ENCODE measurements around the gene C2orf72. TPM values are rescaled to one million over a fixed set of nuclear protein-coding genes. Genes with fewer than 3 reads are reported as not detected.

The C2orf72 gene
- total and polyA plus RNA-seq, 9 donors: 0.44 to 2.1 (median 0.62) TPM

DNA sequence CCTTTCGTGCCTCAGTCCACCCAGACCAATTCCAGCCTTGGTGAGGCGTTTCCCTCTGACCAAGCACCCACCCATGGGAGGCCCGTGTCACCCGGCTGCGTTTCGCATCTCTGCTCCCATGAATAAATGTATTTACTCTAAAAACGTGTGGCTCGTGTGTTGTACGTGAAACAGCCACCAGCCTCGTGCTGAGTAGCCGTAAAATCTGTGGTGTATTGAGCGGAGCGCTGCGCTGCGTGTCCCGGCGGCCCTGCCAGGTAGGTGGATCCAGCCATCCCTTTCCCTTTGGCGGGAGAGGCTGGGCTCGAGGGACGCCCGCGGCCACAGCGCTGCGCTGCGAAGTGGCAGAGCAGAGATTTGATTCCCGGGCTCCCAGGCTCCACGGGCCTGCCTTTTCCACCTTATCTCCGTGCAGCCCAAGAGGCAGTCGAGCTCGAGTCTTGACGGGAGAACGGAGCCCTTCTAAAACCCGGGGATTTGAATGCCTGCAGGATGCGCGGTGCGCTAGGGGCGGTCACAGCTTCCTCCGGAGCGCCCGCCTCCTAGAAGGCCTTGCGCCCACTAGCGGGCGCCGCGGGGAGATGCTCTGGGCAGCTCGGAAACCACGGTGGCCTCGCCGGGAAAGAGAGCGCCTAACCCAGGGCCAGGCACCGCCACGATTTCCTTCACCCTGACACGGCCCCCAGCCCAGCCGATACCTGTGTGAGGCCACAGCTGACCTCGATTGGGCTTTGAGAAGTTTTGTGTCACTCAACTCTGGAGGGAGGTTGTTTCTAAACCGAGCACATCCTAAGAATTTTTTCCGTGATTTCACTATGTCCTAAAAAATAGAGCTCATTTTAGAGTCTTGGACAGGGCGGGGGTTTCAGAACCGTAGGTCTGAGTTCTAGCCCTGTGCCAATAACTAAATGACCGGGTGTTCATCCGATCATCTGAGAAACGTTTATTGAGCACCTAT, 15.4 kb downstream of the C2orf72 start:
- DNase-seq: peak; percentile 89
- Histone ChIP-seq H3K4me3 (ENCODE audit: low read length) (peak overlapping the region; percentile 56), H3K9me3 (replicated peaks; ENCODE audit: control insufficient read depth, low read depth, low read length) (no peaks in the 10 kb centered on the region), H3K27ac (ENCODE audit: low read length) (peak overlapping the region; percentile 29), H3K4me1 (ENCODE audit: control insufficient read depth, insufficient read depth, low read length) (peaks cover 18% of the 10 kb centered on the region), H3K27me3 (ENCODE audit: control insufficient read depth, insufficient read depth, low read length) (peaks cover 17% of the 10 kb centered on the region), H3K36me3 (ENCODE audit: control insufficient read depth, insufficient read depth, low read length) (no peaks in the 10 kb centered on the region)
- WGBS (ENCODE audit: insufficient coverage): 4% methylated on average over 50 of the region's 62 CpGs

GRCh38 chr2:231053846-231054245, 16.5 kb downstream of the C2orf72 start:
- no peak overlapping the region for H3K27ac ChIP-seq (ENCODE audit: low read length)
- peaks cover 14% of the 10 kb centered on the region for H3K27me3 ChIP-seq (ENCODE audit: control insufficient read depth, insufficient read depth, low read length)
- H3K36me3 ChIP-seq (ENCODE audit: control insufficient read depth, insufficient read depth, low read length): no peaks in the 10 kb centered on the region
- 73% methylated on average over 6 of the region's 6 CpGs for WGBS (ENCODE audit: insufficient coverage)
- no peaks in the 10 kb centered on the region for H3K9me3 ChIP-seq (replicated peaks; ENCODE audit: control insufficient read depth, low read depth, low read length)
- H3K4me1 ChIP-seq (ENCODE audit: control insufficient read depth, insufficient read depth, low read length): peaks cover 25% of the 10 kb centered on the region
- no peak for DNase-seq
- no peak overlapping the region for H3K4me3 ChIP-seq (ENCODE audit: low read length)

GRCh38 chr2:231056453-231057416, 19.4 kb downstream of the C2orf72 start, which contains the start of gene PSMD1:
TSS of gene PSMD1 (plus strand) at chr2:231056867. CDS start at chr2:231057026, 159 bp downstream.
- peak within 1 kb of the TSS; percentile 99 for H3K4me3 ChIP-seq (ENCODE audit: low read length)
- WGBS (ENCODE audit: insufficient coverage): under 1% methylated on average over 59 of the region's 73 CpGs
- peak within 1 kb of the TSS; percentile 81 for H3K27ac ChIP-seq (ENCODE audit: low read length)
- peaks cover 4% of the 10 kb centered on the region for H3K36me3 ChIP-seq (ENCODE audit: control insufficient read depth, insufficient read depth, low read length)
- peaks cover 25% of the 10 kb centered on the region for H3K4me1 ChIP-seq (ENCODE audit: control insufficient read depth, insufficient read depth, low read length)
- peak; percentile 97 for DNase-seq
- peaks cover 3% of the 10 kb centered on the region for H3K27me3 ChIP-seq (ENCODE audit: control insufficient read depth, insufficient read depth, low read length)
- no peaks in the 10 kb centered on the region for H3K9me3 ChIP-seq (replicated peaks; ENCODE audit: control insufficient read depth, low read depth, low read length)

DNA sequence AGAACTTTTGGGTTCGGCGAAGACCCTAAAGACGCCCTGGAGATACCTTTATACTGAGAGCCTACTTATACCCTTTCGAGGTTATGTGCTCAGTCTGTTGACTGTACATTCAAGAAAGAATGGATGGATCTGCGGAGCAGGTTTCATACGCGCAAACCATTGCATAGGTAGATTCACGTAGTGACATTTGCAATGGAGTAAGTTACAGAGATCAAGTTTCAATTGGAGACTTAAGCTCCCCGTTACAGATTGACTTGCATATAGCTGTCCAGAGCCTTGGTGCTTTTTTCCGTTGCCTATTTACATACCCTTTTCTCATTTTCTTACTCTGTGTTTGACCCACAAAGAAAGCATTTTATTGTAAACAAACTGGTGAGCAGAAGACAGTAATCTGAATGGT, 20.3 kb downstream of the C2orf72 start:
- Histone ChIP-seq H3K27ac (ENCODE audit: low read length) (peak overlapping the region; percentile 81), H3K4me1 (ENCODE audit: control insufficient read depth, insufficient read depth, low read length) (peaks cover 19% of the 10 kb centered on the region), H3K4me3 (ENCODE audit: low read length) (peak overlapping the region; percentile 99), H3K27me3 (ENCODE audit: control insufficient read depth, insufficient read depth, low read length) (no peaks in the 10 kb centered on the region), H3K36me3 (ENCODE audit: control insufficient read depth, insufficient read depth, low read length) (peaks cover 7% of the 10 kb centered on the region), H3K9me3 (replicated peaks; ENCODE audit: control insufficient read depth, low read depth, low read length) (no peaks in the 10 kb centered on the region)
- no CpG with 5 or more reads among the region's 10 CpGs for WGBS (ENCODE audit: insufficient coverage)
- DNase-seq: no peak

DNA sequence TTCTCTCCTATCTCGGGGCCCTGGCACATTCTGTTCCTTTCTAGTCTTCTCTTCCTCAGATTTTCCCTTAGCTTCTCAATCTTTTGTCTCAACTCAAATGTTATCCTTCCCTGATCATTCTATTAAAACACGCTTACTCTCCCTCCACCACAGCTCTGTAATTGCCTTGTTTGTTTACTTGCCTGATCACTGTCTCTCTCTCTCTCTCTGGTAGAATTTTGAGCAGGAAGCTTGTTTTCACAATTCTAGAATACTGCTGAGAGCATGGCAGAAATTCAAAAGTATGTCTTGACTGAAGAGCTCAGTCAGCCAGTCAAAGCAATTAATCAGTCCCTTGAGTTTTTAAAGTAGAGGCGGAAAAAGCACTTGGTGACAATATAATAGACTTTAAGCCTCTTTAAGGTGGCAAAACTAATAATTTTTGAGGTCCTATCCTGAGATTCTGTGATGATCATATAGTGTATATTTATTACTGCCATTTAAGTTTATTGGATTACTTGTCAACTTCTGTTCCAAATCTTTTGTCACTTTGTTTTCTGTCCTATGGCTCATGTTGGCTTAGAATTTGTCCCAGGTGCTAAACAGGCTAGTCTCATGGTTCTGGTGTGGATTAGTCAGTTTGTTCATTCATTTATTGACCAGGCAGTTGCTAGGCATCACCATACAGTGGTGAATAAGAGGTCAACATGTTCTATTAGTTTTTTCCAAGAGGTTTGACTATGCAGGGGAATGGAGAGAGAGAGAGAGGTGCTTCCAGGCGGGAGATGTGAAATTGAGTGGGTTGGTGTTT, 21.6 kb downstream of the C2orf72 start:
- H3K9me3 ChIP-seq (replicated peaks; ENCODE audit: control insufficient read depth, low read depth, low read length): no peaks in the 10 kb centered on the region
- no peak overlapping the region for H3K27ac ChIP-seq (ENCODE audit: low read length)
- H3K36me3 ChIP-seq (ENCODE audit: control insufficient read depth, insufficient read depth, low read length): peaks cover 17% of the 10 kb centered on the region
- no peak overlapping the region for H3K4me3 ChIP-seq (ENCODE audit: low read length)
- WGBS (ENCODE audit: insufficient coverage): 92% methylated on average over 2 of the region's 4 CpGs
- no peaks in the 10 kb centered on the region for H3K27me3 ChIP-seq (ENCODE audit: control insufficient read depth, insufficient read depth, low read length)
- DNase-seq: no peak
- H3K4me1 ChIP-seq (ENCODE audit: control insufficient read depth, insufficient read depth, low read length): peaks cover 15% of the 10 kb centered on the region

- Histone ChIP-seq H3K4me1 (ENCODE audit: control insufficient read depth, insufficient read depth, low read length) (peaks cover 12% of the 10 kb centered on the region), H3K4me3 (ENCODE audit: low read length) (no peak overlapping the region), H3K27ac (ENCODE audit: low read length) (no peak overlapping the region), H3K36me3 (ENCODE audit: control insufficient read depth, insufficient read depth, low read length) (peaks cover 20% of the 10 kb centered on the region), H3K27me3 (ENCODE audit: control insufficient read depth, insufficient read depth, low read length) (no peaks in the 10 kb centered on the region), H3K9me3 (replicated peaks; ENCODE audit: control insufficient read depth, low read depth, low read length) (no peaks in the 10 kb centered on the region)
- WGBS (ENCODE audit: insufficient coverage): no CpG with 5 or more reads among the region's 2 CpGs
- DNase-seq: no peak
These were observed 22.4 kb downstream of the C2orf72 start for GRCh38 chr2:231059756-231060155.

- H3K36me3 ChIP-seq (ENCODE audit: control insufficient read depth, insufficient read depth, low read length): peaks cover 35% of the 10 kb centered on the region
These were observed 25.5 kb downstream of the C2orf72 start for GRCh38 chr2:231062776-231063175.

GRCh38 chr2:231063347-231063746, 26.0 kb downstream of the C2orf72 start:
- H3K9me3 ChIP-seq (replicated peaks; ENCODE audit: control insufficient read depth, low read depth, low read length): no peaks in the 10 kb centered on the region
- H3K27me3 ChIP-seq (ENCODE audit: control insufficient read depth, insufficient read depth, low read length): no peaks in the 10 kb centered on the region
- no CpG with 5 or more reads among the region's 1 CpG for WGBS (ENCODE audit: insufficient coverage)
- H3K4me3 ChIP-seq (ENCODE audit: low read length): no peak overlapping the region
- no peak for DNase-seq
- H3K36me3 ChIP-seq (ENCODE audit: control insufficient read depth, insufficient read depth, low read length): peaks cover 41% of the 10 kb centered on the region
- no peak overlapping the region for H3K27ac ChIP-seq (ENCODE audit: low read length)
- peaks cover 3% of the 10 kb centered on the region for H3K4me1 ChIP-seq (ENCODE audit: control insufficient read depth, insufficient read depth, low read length)

More at GRCh38 chr2:231062776-231063175, 25.5 kb downstream of the C2orf72 start:
- Histone ChIP-seq H3K27me3 (ENCODE audit: control insufficient read depth, insufficient read depth, low read length) (no peaks in the 10 kb centered on the region), H3K4me3 (ENCODE audit: low read length) (no peak overlapping the region), H3K27ac (ENCODE audit: low read length) (no peak overlapping the region), H3K9me3 (replicated peaks; ENCODE audit: control insufficient read depth, low read depth, low read length) (no peaks in the 10 kb centered on the region), H3K4me1 (ENCODE audit: control insufficient read depth, insufficient read depth, low read length) (peaks cover 8% of the 10 kb centered on the region)
- no peak for DNase-seq
- WGBS (ENCODE audit: insufficient coverage): no CpG with 5 or more reads among the region's 3 CpGs

GRCh38 chr2:231065966-231066365, 28.6 kb downstream of the C2orf72 start:
- Histone ChIP-seq H3K9me3 (replicated peaks; ENCODE audit: control insufficient read depth, low read depth, low read length) (no peaks in the 10 kb centered on the region), H3K36me3 (ENCODE audit: control insufficient read depth, insufficient read depth, low read length) (peaks cover 46% of the 10 kb centered on the region), H3K27ac (ENCODE audit: low read length) (no peak overlapping the region), H3K27me3 (ENCODE audit: control insufficient read depth, insufficient read depth, low read length) (no peaks in the 10 kb centered on the region), H3K4me3 (ENCODE audit: low read length) (no peak overlapping the region), H3K4me1 (ENCODE audit: control insufficient read depth, insufficient read depth, low read length) (no peaks in the 10 kb centered on the region)
- no CpG with 5 or more reads among the region's 1 CpG for WGBS (ENCODE audit: insufficient coverage)
- no peak for DNase-seq
